ENCODE measurements around the gene NFIA. TPM values are rescaled to one million over a fixed set of nuclear protein-coding genes. Genes with fewer than 3 reads are reported as not detected.

NFIA gene
- total RNA-seq, 1 donor from 2014 or later = 66.6 TPM

DNA sequence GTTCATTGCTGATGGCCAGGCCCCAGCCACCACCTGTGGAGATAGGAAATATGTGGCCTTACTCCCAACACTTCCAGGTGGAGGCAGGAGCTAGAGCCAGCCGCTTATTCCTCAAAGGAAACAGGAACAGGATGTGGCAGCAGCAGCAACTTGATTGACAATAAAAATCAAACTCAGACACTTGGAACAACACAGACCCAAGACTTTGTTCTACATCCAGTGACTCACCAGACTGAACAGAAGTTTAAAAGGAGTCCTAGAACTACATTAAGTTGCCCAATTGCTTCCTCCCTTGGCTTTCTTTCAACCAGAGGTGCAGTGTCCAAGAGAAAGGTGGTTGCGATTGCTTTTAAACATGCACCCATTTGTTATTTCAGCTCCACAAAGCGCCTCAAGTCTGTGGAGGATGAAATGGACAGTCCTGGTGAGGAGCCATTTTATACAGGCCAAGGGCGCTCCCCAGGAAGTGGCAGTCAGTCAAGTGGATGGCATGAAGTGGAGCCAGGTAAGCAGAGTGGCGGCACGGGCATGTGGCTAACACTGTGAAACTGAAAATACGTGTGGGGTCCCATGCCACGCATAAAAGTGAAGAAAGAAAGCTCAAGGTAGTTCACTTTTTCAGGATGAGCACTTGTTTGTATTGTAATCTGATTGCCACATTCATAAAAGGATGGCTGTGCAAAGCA is 276.6 kb downstream of the NFIA start:
- Histone ChIP-seq H3K4me3 (no peak overlapping the region), H3K27me3 (no peaks in the 10 kb centered on the region), H3K4me1 (no peaks in the 10 kb centered on the region), H3K9me3 (no peaks in the 10 kb centered on the region), H3K36me3 (peaks cover 18% of the 10 kb centered on the region), H3K27ac (no peak overlapping the region)
- no peak for TF ChIP-seq CTCF (IDR thresholded peaks at IDR 0.05)
- intact Hi-C loops (cut with DNase I) = no loop called here
- no peak for DNase-seq
- ATAC-seq = no peak

DNA sequence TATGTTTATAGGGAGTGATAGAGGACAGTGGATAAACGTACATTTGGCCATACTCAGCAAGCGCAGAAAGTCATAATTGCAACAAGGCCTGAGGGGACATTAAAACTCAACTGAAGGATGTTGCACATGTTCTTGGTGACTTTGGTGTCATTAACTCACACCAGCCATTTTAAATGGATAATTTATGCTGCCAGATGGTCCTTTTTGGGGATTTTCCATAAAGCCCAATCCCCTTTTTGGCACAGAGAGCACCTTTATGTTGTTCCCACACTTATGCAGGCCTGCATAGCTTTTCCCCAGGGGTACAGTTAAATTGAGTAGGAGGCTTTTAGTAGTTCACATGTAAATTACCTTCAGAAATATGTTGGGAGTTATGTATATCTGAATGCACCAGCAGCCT is 279.6 kb downstream of the NFIA start:
- DNase-seq (no peak), ATAC-seq (no peak)
- intact Hi-C loops (cut with DNase I) = no loop called here

GRCh38 chr1:61362351-61362750 is 280.0 kb downstream of the NFIA start:
- intact Hi-C loops (cut with DNase I) = no loop called here
- Histone ChIP-seq H3K4me1 (no peaks in the 10 kb centered on the region), H3K27ac (no peak overlapping the region), H3K27me3 (no peaks in the 10 kb centered on the region), H3K9me3 (no peaks in the 10 kb centered on the region), H3K4me3 (no peak overlapping the region), H3K36me3 (peaks cover 18% of the 10 kb centered on the region)
- no peak for ATAC-seq
- no peak for TF ChIP-seq CTCF (IDR thresholded peaks at IDR 0.05)
- DNase-seq = no peak

More for the DNA sequence above, 279.6 kb downstream of the NFIA start:
- Histone ChIP-seq H3K36me3 (peaks cover 18% of the 10 kb centered on the region), H3K4me1 (no peaks in the 10 kb centered on the region), H3K27ac (no peak overlapping the region), H3K27me3 (no peaks in the 10 kb centered on the region), H3K4me3 (no peak overlapping the region), H3K9me3 (no peaks in the 10 kb centered on the region)
- no peak for TF ChIP-seq CTCF (IDR thresholded peaks at IDR 0.05)

DNA sequence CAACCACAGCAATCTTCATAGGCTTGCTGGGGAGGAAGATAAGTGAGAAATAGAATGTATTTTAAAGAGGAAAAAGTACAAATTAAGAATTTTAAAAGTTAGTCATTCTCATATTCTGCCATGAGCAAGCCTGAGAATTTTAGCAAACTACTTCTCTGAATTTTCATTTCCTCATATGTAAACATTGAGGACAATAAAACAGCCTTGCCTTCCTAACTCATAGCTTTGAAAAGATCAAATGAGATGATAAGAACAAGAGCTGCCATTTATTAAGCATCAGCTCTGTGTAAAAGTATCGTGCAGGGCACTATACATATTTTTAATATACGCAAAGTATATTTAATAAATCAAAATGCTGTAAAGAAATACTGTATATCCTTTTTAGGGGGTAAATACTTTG is 286.0 kb downstream of the NFIA start:
- Histone ChIP-seq H3K9me3 (no peaks in the 10 kb centered on the region), H3K27me3 (no peaks in the 10 kb centered on the region), H3K4me3 (no peak overlapping the region), H3K27ac (no peak overlapping the region), H3K36me3 (no peaks in the 10 kb centered on the region), H3K4me1 (no peaks in the 10 kb centered on the region)
- intact Hi-C loops (cut with DNase I) = no loop called here
- DNase-seq = no peak
- no peak for ATAC-seq
- TF ChIP-seq CTCF (IDR thresholded peaks at IDR 0.05) = no peak

GRCh38 chr1:61368876-61369275 is 286.5 kb downstream of the NFIA start:
- Histone ChIP-seq H3K4me3 (no peak overlapping the region), H3K27me3 (no peaks in the 10 kb centered on the region), H3K36me3 (no peaks in the 10 kb centered on the region), H3K4me1 (no peaks in the 10 kb centered on the region), H3K9me3 (no peaks in the 10 kb centered on the region), H3K27ac (no peak overlapping the region)
- no peak for TF ChIP-seq CTCF (IDR thresholded peaks at IDR 0.05)
- intact Hi-C loops (cut with DNase I) = no loop called here
- DNase-seq = no peak
- ATAC-seq = no peak
